ENCODE data around the gene E2F8. TPM values are rescaled to one million over a fixed set of nuclear protein-coding genes. Genes with fewer than 3 reads are reported as not detected.

E2F8 gene
- total and polyA plus RNA-seq, 5 experiments from 2014 or later, result not detected

DNA sequence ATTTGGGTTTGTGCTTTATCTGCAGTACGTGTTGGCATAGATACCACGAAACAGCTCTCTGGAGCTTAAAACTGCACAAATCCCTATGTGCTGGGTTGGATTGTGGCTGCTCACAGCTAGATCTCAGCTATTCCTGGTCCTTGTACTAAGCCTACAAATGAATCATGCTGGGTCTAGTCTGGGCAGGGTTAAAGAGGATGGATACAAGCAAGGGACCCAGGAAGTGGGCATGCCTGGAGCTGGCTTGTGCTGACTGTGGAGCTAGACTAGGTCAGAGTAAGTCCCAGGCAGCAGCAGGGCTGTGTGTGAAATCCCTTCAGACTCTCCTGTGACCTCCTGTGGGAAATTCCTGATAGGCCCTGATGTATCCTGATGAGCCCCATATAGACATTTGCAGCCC lies 3.9 kb upstream of the E2F8 start:
- H3K4me1 Mint-ChIP-seq, result peaks cover 8 to 25% (median 16%) of the 10 kb centered on the region in 4 donors
- no peak overlapping the region for H3K27ac Mint-ChIP-seq
- H3K9me3 Mint-ChIP-seq, result peaks cover 0 to 7% (median 0%) of the 10 kb centered on the region in 9 donors
- POLR2A ChIA-PET, result no interaction called here
- peaks cover 0 to 5% (median 4%) of the 10 kb centered on the region in 3 donors for H3K36me3 Mint-ChIP-seq
- H3K27me3 Mint-ChIP-seq, result peaks cover 44 to 73% (median 48%) of the 10 kb centered on the region in 5 donors
- DNase-seq (no peak), ATAC-seq (no peak)
- no peak overlapping the region for H3K4me3 Mint-ChIP-seq

DNA sequence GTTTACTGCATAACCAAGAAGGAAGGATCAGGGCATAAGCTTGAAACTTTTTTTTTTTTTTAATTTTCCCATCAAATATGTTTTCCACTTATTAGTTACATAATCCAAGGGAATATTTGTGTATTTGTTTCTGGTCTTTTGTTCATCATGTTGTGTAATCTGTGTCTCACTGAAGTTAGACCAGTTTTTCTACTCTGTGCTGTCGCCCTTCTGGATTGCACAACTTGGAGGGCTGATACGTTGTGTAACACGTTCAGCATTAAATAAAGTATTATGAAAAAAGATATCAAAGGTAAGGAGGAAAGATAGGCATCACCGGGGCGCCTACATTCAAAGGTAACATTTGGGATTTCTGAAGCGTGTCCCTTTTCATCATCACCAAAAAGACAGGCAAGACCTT lies 3.3 kb upstream of the E2F8 start:
- POLR2A ChIA-PET, result no interaction called here
- peaks cover 8 to 25% (median 16%) of the 10 kb centered on the region in 4 donors for H3K4me1 Mint-ChIP-seq
- peaks cover 0 to 1% (median 0%) of the 10 kb centered on the region in 9 donors for H3K9me3 Mint-ChIP-seq
- no peak overlapping the region for H3K27ac Mint-ChIP-seq
- ATAC-seq (no peak), DNase-seq (no peak)
- H3K4me3 Mint-ChIP-seq, result no peak overlapping the region
- H3K27me3 Mint-ChIP-seq, result peaks cover 40 to 68% (median 48%) of the 10 kb centered on the region in 5 donors
- H3K36me3 Mint-ChIP-seq, result peaks cover 0 to 5% (median 4%) of the 10 kb centered on the region in 3 donors

DNA sequence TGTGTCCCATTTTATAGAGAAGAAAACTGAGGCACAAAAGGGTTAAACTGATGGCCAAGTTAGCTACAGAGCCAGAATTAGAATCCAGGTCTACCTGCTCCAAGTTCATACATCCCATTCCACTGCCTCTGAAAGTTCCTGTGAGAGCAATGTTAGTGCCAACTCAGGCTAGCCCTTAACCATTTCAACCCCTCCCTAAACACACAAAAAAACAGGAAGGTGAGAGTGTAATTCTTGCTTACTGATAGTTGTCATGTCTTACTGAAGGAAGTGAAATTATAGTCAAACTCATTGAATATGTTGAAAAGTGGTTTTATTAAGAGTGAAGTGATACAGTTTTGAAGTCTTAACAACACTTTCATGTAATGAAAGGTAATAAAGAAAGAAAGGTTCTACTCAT lies 2.9 kb upstream of the E2F8 start:
- ATAC-seq, result no peak
- POLR2A ChIA-PET, result no interaction called here
- Mint-ChIP-seq H3K36me3 (peaks cover 0 to 5% (median 4%) of the 10 kb centered on the region in 3 donors), H3K9me3 (no peaks in the 10 kb centered on the region), H3K27ac (no peak overlapping the region), H3K4me3 (peak overlapping the region in 2 of 10 donors; percentile 21 to 44), H3K4me1 (peaks cover 8 to 25% (median 16%) of the 10 kb centered on the region in 4 donors), H3K27me3 (peaks cover 40 to 70% (median 46%) of the 10 kb centered on the region in 5 donors)
- DNase-seq, result no peak

DNA sequence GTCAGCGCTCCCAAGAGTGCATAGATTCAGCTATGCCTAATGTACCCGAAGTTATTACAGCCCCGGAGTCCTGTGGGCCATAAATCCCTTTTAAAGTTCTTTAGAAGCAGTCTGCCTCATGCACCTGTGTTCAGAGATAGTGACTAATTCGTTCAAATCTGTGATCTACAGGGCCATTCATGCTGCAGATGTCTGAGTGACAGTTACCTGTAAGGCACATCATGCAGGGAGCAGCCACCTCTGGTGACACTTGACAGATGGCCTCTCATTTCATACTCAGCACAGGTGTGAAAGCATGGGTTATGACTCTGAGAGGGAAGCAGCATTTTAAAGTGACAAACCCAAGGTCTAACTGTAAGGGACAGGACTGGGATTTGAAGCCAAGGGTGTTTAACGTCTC lies 2.4 kb upstream of the E2F8 start:
- H3K27me3 Mint-ChIP-seq, result peaks cover 40 to 68% (median 42%) of the 10 kb centered on the region in 5 donors
- no peaks in the 10 kb centered on the region for H3K9me3 Mint-ChIP-seq
- H3K4me3 Mint-ChIP-seq, result peak overlapping the region in 4 of 10 donors; percentile 65 to 87 (median 86)
- peaks cover 0 to 5% (median 4%) of the 10 kb centered on the region in 3 donors for H3K36me3 Mint-ChIP-seq
- peaks cover 8 to 25% (median 16%) of the 10 kb centered on the region in 4 donors for H3K4me1 Mint-ChIP-seq
- POLR2A ChIA-PET, result no interaction called here
- ATAC-seq, result no peak
- no peak for DNase-seq
- no peak overlapping the region for H3K27ac Mint-ChIP-seq

DNA sequence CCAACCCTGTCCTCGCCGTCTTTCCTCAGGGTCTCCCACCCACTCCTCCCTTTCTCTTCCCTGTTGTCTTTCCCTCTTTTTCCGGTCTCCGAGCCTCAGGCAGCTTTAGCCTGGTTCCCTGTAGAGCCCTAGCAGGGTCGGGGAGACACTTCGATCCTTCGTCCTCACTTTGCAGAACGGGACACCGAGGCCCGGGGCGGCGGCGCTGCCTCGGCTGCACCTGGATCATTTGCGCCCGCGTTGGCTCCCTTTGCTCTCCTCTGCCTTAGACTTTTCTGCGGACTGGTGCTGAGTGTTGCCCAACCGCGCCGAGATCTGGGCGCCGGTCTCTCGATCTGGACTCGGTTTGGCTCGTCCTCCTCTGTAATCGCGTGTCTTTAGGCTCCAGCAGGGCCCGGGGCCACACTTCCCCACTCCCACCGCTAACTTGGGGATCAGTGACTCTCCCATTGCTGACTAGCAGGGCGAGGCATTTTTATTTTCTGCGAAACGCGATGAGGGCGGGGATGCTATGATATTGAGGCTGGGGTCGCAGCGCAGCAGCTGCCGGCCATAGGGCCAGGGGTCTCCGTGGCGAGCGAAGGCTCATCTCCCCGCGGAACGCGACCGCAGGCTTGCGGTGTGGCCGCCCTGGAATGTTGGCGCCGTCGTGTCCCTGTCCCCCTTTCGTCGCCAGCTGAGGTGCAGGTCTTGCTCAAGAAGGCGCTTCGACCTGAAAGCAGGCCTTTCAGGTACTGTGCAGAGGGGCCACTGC lies 1.6 kb upstream of the E2F8 start:
- Mint-ChIP-seq H3K4me3 (peak overlapping the region; percentile 74 to 91 (median 87)), H3K27ac (peak overlapping the region in 4 of 10 donors; percentile 22 to 74 (median 47)), H3K9me3 (no peaks in the 10 kb centered on the region), H3K4me1 (peaks cover 8 to 25% (median 16%) of the 10 kb centered on the region in 4 donors), H3K36me3 (peaks cover 0 to 5% (median 4%) of the 10 kb centered on the region in 3 donors), H3K27me3 (peaks cover 34 to 68% (median 39%) of the 10 kb centered on the region in 5 donors)
- DNase-seq (no peak), ATAC-seq (no peak)
- POLR2A ChIA-PET, result no interaction called here

DNA sequence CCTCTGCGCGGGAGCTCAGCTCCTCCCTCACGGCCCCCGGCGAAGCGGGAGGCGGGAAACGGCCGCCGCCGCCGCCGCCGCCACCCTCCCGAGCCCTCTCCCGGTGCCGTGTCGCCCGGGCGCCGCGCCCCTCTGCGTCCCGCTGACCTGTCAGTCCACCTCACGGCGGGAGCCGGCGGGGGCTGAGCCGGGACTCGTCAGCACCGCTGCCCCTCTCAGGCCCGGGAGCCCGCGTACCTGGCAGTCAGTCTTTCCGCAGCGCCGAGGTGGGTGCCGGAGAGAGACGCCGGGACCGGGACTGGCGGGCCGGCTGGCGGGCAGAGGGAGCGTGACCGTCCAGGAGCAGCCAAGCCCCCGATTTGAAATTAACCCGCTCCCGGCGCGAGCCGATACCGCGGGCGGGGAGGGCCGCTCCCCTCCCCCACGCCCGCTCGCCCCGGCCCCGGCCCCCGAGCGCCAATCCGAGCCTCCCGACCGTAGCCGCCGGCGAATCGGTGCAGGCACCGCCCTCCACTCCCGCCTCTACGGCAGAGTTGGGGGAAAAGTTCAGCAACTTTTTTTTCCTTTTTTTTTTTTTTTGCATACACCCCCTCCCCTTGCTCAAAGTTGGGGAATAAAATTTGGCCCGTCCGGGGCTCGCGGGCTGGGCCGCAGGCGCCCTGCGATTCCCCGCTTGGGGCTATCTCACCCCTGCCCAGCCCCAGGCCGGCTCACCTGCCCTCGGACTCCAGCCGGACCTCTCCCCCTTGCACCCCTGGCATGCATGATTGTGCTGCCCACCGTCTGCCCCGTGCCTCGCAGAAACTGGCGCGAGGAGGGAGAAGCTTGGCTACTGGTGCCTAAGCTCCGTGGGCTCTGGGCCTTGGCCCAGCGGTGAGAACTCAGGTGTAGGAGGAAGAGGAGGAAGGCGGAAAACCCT lies 774 bp upstream of the E2F8 start:
- Mint-ChIP-seq H3K4me1 (peaks cover 8 to 25% (median 16%) of the 10 kb centered on the region in 4 donors), H3K36me3 (peaks cover 0 to 5% (median 4%) of the 10 kb centered on the region in 3 donors), H3K4me3 (peak overlapping the region; percentile 78 to 91 (median 87)), H3K27ac (peak overlapping the region in 3 of 10 donors; percentile 51 to 74 (median 60)), H3K27me3 (peaks cover 30 to 62% (median 32%) of the 10 kb centered on the region in 5 donors), H3K9me3 (no peaks in the 10 kb centered on the region)
- POLR2A ChIA-PET, result no interaction called here
- DNase-seq (peak in 1 of 10 donors; percentile 15), ATAC-seq (peak; percentile 25 to 29)

DNA sequence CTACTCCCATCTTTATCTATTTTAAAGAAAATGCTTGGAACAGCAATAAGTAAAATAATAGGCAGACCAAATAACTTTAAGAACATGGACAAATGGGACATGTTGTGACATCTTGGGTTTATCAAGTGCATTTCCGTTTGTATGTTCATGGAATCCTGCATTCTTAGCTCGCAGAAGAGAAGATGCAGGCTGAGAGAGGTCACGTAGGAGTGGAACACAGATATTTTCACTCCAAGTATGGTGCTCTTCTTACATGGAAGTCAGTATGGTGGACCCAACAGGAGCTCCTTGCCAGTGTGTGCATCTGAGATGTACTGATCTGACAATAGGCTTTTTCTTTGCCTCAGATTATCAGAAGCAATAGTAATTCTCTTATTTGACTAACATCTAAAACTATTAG lies 1.7 kb downstream of the E2F8 start:
- ATAC-seq, result no peak
- Mint-ChIP-seq H3K4me1 (peaks cover 8 to 25% (median 16%) of the 10 kb centered on the region in 4 donors), H3K9me3 (no peaks in the 10 kb centered on the region), H3K27me3 (peaks cover 22 to 42% (median 25%) of the 10 kb centered on the region in 5 donors), H3K4me3 (peak overlapping the region in 4 of 10 donors; percentile 7 to 62 (median 50)), H3K36me3 (peaks cover 0 to 5% (median 4%) of the 10 kb centered on the region in 3 donors), H3K27ac (no peak overlapping the region)
- POLR2A ChIA-PET, result no interaction called here
- DNase-seq, result no peak

DNA sequence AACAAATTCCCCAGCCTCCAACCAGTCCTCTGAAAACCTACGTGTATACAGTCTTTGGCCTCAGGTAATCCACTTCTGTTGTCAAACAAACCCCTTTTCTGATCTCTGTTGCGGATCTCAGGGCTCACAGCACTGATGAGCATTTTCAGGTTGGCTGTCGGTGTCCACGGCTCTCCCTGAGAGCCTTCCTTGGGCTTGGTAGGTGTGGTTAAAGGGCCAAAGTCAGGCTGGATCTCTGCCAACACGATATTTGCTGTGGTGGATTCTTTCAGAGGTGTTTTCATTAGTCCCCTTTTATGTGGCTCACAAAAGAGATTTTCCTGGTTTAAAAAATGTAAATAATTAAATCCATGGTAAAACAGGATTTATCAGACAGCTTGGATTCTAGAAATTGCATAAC lies 2.9 kb downstream of the E2F8 start:
- no peak overlapping the region for H3K4me3 Mint-ChIP-seq
- POLR2A ChIA-PET, result no interaction called here
- H3K36me3 Mint-ChIP-seq, result peaks cover 0 to 5% (median 4%) of the 10 kb centered on the region in 3 donors
- peak overlapping the region in 1 of 10 donors; percentile 13 for H3K27ac Mint-ChIP-seq
- peaks cover 12 to 30% (median 19%) of the 10 kb centered on the region in 5 donors for H3K27me3 Mint-ChIP-seq
- DNase-seq (no peak), ATAC-seq (no peak)
- H3K4me1 Mint-ChIP-seq, result peaks cover 8 to 20% (median 16%) of the 10 kb centered on the region in 4 donors
- H3K9me3 Mint-ChIP-seq, result no peaks in the 10 kb centered on the region

DNA sequence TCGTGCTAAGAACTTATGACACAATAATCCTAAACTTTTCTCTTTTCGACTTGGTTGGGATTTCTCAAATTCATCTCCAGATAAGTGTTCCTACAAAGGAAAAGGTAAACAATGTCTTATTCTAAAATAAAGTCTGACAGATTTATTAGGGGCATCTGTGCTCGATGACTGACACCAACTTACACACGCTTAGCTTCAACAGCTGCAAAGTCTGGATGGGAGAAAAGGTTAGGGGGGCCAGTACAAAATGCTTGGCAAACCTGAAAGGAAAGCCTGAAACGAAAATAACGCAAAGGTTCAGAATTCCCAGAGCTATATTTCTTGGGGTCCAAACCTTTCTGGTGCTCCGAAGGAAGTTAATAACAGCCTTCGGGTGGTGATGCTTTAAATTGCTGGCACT lies 3.4 kb downstream of the E2F8 start:
- Mint-ChIP-seq H3K9me3 (no peaks in the 10 kb centered on the region), H3K36me3 (peaks cover 0 to 5% (median 3%) of the 10 kb centered on the region in 3 donors), H3K4me1 (peaks cover 8 to 15% (median 13%) of the 10 kb centered on the region in 4 donors), H3K27me3 (peaks cover 9 to 26% (median 16%) of the 10 kb centered on the region in 5 donors), H3K27ac (no peak overlapping the region), H3K4me3 (no peak overlapping the region)
- POLR2A ChIA-PET, result no interaction called here
- DNase-seq (no peak), ATAC-seq (no peak)

DNA sequence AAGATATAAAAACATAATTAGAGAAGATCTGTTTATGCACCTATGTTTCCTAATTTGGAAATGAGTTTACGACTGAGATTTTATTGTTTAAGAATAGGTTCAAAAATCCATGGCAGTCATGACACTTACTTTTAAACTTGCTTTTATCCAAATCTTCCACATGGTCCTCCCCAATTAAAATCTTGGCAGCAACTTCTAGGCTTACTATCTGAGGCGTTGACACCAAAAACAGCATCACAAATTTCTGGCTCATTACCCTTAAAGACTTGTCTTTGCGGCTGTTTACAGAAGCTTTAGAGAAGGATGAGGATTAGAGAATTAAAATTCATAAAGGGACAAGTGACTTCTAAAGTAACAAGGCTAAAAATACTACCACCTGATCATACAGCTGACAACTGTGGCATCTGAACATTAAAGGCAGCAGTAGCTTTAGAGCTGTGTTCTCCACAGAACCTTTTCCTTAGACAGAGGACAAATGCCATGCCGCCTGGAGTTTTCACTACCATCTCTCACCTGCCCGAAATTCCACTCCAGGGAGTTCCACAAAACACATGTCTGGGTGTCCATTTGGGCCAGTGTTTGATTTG lies 6.4 kb downstream of the E2F8 start:
- Mint-ChIP-seq H3K4me3 (no peak overlapping the region), H3K27me3 (peaks cover 1 to 18% (median 9%) of the 10 kb centered on the region in 5 donors), H3K4me1 (no peaks in the 10 kb centered on the region), H3K36me3 (no peaks in the 10 kb centered on the region), H3K9me3 (no peaks in the 10 kb centered on the region), H3K27ac (no peak overlapping the region)
- POLR2A ChIA-PET, result no interaction called here
- DNase-seq, result no peak
- no peak for ATAC-seq

DNA sequence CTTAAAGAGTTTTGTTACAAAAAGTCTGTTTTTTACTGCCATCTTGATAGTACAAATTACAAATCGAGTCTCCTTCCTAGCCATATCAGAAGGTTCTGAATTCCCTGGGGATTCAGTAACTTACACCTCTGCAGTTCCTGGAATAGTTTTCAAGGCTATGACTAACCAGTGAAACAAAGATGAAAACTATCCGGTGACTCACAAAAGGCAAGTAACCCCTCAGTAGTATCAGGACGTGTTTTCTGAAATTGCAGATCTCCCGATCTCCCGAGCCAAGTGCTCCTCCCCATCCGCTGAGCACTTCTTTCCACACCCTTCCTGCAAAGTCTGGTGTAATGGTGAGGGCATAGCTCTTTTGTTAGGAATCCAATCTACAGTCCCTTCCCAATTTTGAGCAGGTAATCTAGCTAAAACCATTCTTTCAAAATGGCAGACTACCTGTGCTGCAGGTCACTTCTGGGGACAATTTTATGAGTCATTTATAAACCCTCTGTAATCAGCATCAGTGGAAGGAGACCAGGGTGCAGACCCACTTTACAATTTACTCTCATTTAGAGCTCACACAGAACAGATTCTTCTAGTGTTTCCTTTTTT lies 7.7 kb downstream of the E2F8 start:
- ATAC-seq, result no peak
- H3K4me3 Mint-ChIP-seq, result no peak overlapping the region
- no peaks in the 10 kb centered on the region for H3K36me3 Mint-ChIP-seq
- H3K4me1 Mint-ChIP-seq, result no peaks in the 10 kb centered on the region
- H3K9me3 Mint-ChIP-seq, result no peaks in the 10 kb centered on the region
- POLR2A ChIA-PET, result no interaction called here
- H3K27me3 Mint-ChIP-seq, result peaks cover 0 to 18% (median 6%) of the 10 kb centered on the region in 5 donors
- no peak for DNase-seq
- H3K27ac Mint-ChIP-seq, result no peak overlapping the region

DNA sequence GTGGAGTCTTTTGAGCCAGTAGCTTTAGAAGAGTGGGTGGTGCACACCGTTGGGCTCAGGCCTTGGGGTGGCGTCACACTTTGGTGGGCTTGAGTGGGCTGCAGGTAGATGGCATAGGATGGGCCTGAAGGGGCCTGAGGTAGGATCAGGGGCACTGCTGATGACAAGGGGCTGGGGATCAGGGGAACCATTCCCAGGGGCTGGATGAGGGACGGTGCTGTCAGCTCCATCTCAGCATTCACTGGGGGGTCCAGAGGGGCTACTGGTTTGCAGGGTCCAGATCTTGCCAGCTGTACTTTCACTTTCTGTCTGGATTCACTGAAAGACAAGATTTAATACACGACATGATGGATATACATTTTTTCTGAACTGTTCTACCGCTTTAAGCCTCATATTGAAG lies 11.1 kb downstream of the E2F8 start:
- H3K36me3 Mint-ChIP-seq, result no peaks in the 10 kb centered on the region
- no peaks in the 10 kb centered on the region for H3K4me1 Mint-ChIP-seq
- no peak overlapping the region for H3K4me3 Mint-ChIP-seq
- peaks cover 0 to 17% (median 0%) of the 10 kb centered on the region in 5 donors for H3K27me3 Mint-ChIP-seq
- POLR2A ChIA-PET, result no interaction called here
- H3K27ac Mint-ChIP-seq, result no peak overlapping the region
- no peak for ATAC-seq
- no peaks in the 10 kb centered on the region for H3K9me3 Mint-ChIP-seq
- DNase-seq, result no peak

All from naive thymus-derived CD8-positive, alpha-beta T cell (primary cell).